Loucy (cell line): ENCODE data around the gene ZNRF2.
A peak's percentile ranks its signal among the peaks of the same experiment; 100 is the strongest.

Experiments
- H2AFZ ChIP-seq: fragments of 200-600 bp; sonication (generic); 2 replicates; pipeline ENCODE4 v1.6.0; 2016; ENCODE audit warnings: antibody characterized with exemption, mild to moderate bottlenecking, low read length, moderate library complexity
- H3F3A ChIP-seq: fragments of 200-600 bp; 2 replicates; pipeline ENCODE4 v1.6.0; 2016; ENCODE audit warnings: antibody characterized with exemption, low read depth, mild to moderate bottlenecking
- H3K27me3 ChIP-seq: fragments of 200-600 bp; sonication (generic); 2 replicates; pipeline ENCODE4 v1.6.1; 2014; ENCODE audit warnings: low read length, mild to moderate bottlenecking; ENCODE audit not compliant: insufficient read depth, poor library complexity, severe bottlenecking
- H3K36me3 ChIP-seq: fragments of 200-600 bp; sonication (generic); 2 replicates; pipeline ENCODE4 v1.6.1; 2016; ENCODE audit warnings: low read length; ENCODE audit not compliant: insufficient read depth
- H3K4me1 ChIP-seq: fragments of 200-600 bp; sonication (generic); 2 replicates; pipeline ENCODE4 v1.5.1; 2014; ENCODE audit warnings: low read length, mild to moderate bottlenecking; ENCODE audit not compliant: insufficient read depth, poor library complexity, severe bottlenecking
- H3K4me2 ChIP-seq: fragments of 200-600 bp; sonication (generic); 2 replicates; pipeline ENCODE4 v1.6.0; 2014; ENCODE audit warnings: antibody characterized with exemption, low read length, low read depth, mild to moderate bottlenecking; ENCODE audit not compliant: poor library complexity, severe bottlenecking
- H3K4me3 ChIP-seq: fragments of 200-600 bp; sonication (generic); 2 replicates; pipeline ENCODE4 v1.5.1; 2014; ENCODE audit warnings: low read length, mild to moderate bottlenecking, mixed read lengths; ENCODE audit not compliant: poor library complexity, severe bottlenecking
- H3K79me2 ChIP-seq: fragments of 200-600 bp; sonication (generic); 2 replicates; pipeline ENCODE4 v1.6.1; 2014; ENCODE audit warnings: low read length; ENCODE audit not compliant: insufficient read depth
- H3K9ac ChIP-seq: fragments of 200-600 bp; sonication (generic); 2 replicates; pipeline ENCODE4 v1.6.0; 2014; ENCODE audit warnings: mild to moderate bottlenecking, low read depth, low read length, moderate library complexity; ENCODE audit not compliant: poor library complexity, severe bottlenecking
- H3K9me2 ChIP-seq: fragments of 200-600 bp; sonication (generic); replicated peaks from 2 replicates; pipeline ENCODE4 v1.6.1; 2016; ENCODE audit warnings: low read depth, low read length, mixed read lengths
- H3K9me3 ChIP-seq: fragments of 200-600 bp; sonication (generic); 2 replicates; pipeline ENCODE4 v1.6.1; 2014; ENCODE audit warnings: mild to moderate bottlenecking, antibody characterized with exemption, low read length, low read depth; ENCODE audit not compliant: insufficient read depth
- H4K20me1 ChIP-seq: fragments of 200-600 bp; sonication (generic); 2 replicates; pipeline ENCODE4 v1.6.0; 2014; ENCODE audit warnings: antibody characterized with exemption, low read length, mild to moderate bottlenecking; ENCODE audit not compliant: insufficient read depth, poor library complexity, severe bottlenecking
- EZH2phosphoT487 ChIP-seq: fragments of 200-600 bp; IDR thresholded peaks from 2 replicates; pipeline ENCODE4 v1.6.1; 2018; ENCODE audit warnings: antibody characterized with exemption, mild to moderate bottlenecking, moderate library complexity, borderline replicate concordance
- TF ChIP-seq, protein P1 (sequence below): fragments of 200-600 bp; sonication (generic); conservative IDR thresholded peaks from 2 replicates; pipeline ENCODE4 v1.5.1; 2014; ENCODE audit warnings: mild to moderate bottlenecking, antibody characterized with exemption, low read length

Gene ZNRF2

DNA sequence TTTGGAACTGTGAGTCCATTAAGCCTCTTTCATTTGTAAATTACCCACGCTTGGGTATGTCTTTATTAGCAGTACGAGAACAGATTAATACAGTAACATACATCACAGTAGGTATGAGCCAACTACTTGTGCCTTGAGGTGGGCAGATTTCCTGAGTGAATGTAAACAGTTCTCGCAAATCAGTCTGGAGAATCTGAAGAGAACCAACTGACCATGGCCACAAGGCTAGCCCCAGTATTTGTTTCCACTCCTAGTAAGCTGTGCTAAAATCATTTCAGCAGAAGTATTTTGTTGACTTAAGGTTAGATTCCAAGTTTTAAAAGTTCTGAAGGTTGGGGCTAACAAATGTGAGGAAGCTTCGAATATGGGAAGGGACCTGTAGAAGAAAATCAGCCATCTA lies 111.3 kb downstream of the ZNRF2 start:
- H3K9me2 ChIP-seq: no peaks in the 10 kb centered on the region
- H3F3A ChIP-seq: no peaks in the 10 kb centered on the region
- H3K36me3 ChIP-seq: no peaks in the 10 kb centered on the region
- H3K4me2 ChIP-seq: no peak overlapping the region
- no peaks in the 10 kb centered on the region for H3K79me2 ChIP-seq
- H3K9ac ChIP-seq: no peak overlapping the region
- H3K4me1 ChIP-seq: no peaks in the 10 kb centered on the region
- H3K27me3 ChIP-seq: no peaks in the 10 kb centered on the region
- H2AFZ ChIP-seq: no peak overlapping the region
- H4K20me1 ChIP-seq: no peaks in the 10 kb centered on the region
- H3K9me3 ChIP-seq: no peaks in the 10 kb centered on the region
- TF ChIP-seq, protein P1, sequence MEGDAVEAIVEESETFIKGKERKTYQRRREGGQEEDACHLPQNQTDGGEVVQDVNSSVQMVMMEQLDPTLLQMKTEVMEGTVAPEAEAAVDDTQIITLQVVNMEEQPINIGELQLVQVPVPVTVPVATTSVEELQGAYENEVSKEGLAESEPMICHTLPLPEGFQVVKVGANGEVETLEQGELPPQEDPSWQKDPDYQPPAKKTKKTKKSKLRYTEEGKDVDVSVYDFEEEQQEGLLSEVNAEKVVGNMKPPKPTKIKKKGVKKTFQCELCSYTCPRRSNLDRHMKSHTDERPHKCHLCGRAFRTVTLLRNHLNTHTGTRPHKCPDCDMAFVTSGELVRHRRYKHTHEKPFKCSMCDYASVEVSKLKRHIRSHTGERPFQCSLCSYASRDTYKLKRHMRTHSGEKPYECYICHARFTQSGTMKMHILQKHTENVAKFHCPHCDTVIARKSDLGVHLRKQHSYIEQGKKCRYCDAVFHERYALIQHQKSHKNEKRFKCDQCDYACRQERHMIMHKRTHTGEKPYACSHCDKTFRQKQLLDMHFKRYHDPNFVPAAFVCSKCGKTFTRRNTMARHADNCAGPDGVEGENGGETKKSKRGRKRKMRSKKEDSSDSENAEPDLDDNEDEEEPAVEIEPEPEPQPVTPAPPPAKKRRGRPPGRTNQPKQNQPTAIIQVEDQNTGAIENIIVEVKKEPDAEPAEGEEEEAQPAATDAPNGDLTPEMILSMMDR: no peak
- TF ChIP-seq EZH2phosphoT487: no peak
- H3K4me3 ChIP-seq: no peak overlapping the region

DNA sequence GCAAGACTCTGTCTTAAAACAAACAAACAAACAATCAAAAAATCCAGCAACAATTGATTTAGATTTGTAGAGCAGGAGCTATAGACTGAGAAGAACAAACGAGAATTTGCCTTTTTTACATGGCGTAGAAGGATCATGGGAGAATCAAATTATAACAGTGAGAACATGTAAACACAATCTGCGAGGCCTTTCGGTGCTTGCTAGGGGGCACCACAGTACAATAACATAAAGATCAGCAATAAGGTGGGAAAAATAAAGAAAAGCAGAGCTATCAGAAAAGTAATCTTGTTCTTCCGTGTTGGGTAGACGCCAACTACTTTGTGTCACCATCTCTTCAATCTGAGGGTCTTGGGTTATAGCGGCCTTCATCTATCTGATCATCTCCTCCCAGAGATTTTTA lies 112.0 kb downstream of the ZNRF2 start:
- Histone ChIP-seq H3K36me3 (no peaks in the 10 kb centered on the region), H2AFZ (no peak overlapping the region), H3K4me3 (no peak overlapping the region), H3K27me3 (no peaks in the 10 kb centered on the region), H4K20me1 (no peaks in the 10 kb centered on the region), H3K9ac (no peak overlapping the region), H3K4me2 (no peak overlapping the region), H3K4me1 (no peaks in the 10 kb centered on the region), H3K9me3 (no peaks in the 10 kb centered on the region), H3F3A (no peaks in the 10 kb centered on the region), H3K9me2 (no peaks in the 10 kb centered on the region), H3K79me2 (no peaks in the 10 kb centered on the region)
- TF ChIP-seq EZH2phosphoT487: no peak
- TF ChIP-seq, protein P1: peak; percentile 59

DNA sequence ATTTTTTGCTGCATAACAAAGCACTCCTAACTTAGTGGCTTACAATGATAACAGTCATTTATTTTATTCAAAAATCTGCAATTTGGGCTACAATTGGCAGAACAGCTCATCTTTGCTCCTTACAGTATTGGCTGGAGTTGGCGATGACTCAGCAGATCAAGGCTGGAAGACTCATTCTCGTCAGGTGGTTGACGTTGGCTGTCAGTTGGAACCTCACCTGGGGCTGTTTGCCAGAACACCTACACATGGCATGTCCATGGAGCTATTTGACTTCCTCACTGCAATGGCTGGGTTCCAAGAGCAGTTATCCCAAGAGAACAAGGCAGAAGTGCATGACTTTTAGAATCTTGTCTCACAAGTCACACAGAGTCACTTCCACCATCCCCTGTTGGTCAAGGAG lies 119.1 kb downstream of the ZNRF2 start:
- no peak overlapping the region for H3K4me3 ChIP-seq
- no peak overlapping the region for H2AFZ ChIP-seq
- H3K36me3 ChIP-seq: peaks cover 6% of the 10 kb centered on the region; the same call in 1 of the 2 replicates
- no peak overlapping the region for H3K9ac ChIP-seq
- H3K4me2 ChIP-seq: no peak overlapping the region
- TF ChIP-seq, protein P1: no peak
- no peak for TF ChIP-seq EZH2phosphoT487
- H3K79me2 ChIP-seq: no peaks in the 10 kb centered on the region
- H3K9me2 ChIP-seq: no peaks in the 10 kb centered on the region
- H3F3A ChIP-seq: no peaks in the 10 kb centered on the region
- H3K9me3 ChIP-seq: no peaks in the 10 kb centered on the region
- H3K4me1 ChIP-seq: no peaks in the 10 kb centered on the region
- no peaks in the 10 kb centered on the region for H3K27me3 ChIP-seq
- H4K20me1 ChIP-seq: no peaks in the 10 kb centered on the region
